Upper lobe of left lung (tissue), 4 donors: ENCODE results near the gene GPR27.

Experiments used
- CTCF ChIP-seq, 6 experiments: fragments of 450-650 bp in 4 of 6; fragments of 200-600 bp in 2 of 6; sonication (generic) in 2 of 6; IDR thresholded peaks; one replicate each; pipeline ENCODE4 v1.5.1; 2016 to 2019; ENCODE audit warnings: antibody characterized with exemption in 6 of 6
- POLR2A ChIP-seq, 4 donors: fragments of 450-650 bp; IDR thresholded peaks; one replicate each; pipeline ENCODE4 v1.5.1; 2016 to 2017; ENCODE audit warnings: antibody characterized with exemption in 4 of 4, mild to moderate bottlenecking in 2 of 4

DNA sequence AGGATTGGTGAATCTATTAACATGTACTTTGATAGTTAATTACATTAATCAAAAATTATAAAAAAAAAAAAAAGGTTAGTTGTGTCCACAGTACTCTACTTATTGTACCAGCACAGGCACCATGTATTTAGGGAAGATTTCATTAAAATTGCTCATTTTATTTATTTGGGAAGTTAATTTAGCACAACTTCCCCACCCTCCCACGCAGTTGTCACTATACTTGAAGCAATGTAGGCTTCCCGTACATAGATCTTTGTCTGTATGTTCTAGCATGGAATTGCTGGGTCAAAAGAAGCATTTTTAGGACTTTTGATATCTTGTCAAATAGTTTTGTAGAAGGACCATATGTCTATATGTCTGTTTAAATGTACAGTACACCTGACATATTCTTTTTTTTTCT lies 4.4 kb downstream of the GPR27 start:
- TF ChIP-seq CTCF (IDR thresholded peaks at IDR 0.05) (no peak), POLR2A (IDR thresholded peaks at IDR 0.05) (no peak)
